ENCODE measurements around the gene MYRF.

The MYRF gene

DNA sequence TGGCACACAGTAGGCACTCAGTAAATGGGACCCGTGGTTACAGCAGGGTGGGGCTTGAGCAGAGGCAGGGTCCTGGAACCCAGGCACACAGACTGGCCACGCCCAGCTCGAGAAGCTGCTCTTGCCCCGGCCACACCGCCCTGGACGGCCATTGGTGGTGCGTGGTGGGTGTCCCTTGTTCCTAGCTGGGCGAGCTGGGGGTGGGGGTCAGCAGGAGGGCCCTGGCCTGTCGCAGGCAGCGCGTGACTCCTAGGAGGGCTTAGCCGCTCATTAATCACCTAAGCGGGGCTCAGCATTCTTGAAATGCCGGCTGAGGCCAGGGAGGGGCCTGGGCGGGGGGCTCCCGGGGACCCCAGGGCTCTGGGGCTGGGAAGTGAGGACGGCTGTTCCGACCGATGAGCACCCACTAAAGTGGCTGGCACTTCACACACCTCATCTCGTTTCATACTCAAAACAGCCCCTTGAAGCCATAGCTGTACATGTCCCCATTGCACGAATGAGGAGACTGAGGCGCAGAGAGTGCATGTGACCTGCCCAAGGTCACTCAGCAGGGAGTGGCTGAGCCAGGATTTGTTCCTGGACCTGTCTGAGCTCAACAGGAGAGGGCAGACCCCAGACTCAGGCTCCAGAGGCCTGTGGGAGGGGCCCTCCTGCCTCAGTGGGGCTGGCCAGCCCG, 11.6 kb downstream of the MYRF start:
- no peak for DNase-seq (ENCODE audit: low spot score)
- Histone ChIP-seq H3K27ac (no peak overlapping the region), H3K4me3 (no peak overlapping the region)
- TF ChIP-seq, protein P1, sequence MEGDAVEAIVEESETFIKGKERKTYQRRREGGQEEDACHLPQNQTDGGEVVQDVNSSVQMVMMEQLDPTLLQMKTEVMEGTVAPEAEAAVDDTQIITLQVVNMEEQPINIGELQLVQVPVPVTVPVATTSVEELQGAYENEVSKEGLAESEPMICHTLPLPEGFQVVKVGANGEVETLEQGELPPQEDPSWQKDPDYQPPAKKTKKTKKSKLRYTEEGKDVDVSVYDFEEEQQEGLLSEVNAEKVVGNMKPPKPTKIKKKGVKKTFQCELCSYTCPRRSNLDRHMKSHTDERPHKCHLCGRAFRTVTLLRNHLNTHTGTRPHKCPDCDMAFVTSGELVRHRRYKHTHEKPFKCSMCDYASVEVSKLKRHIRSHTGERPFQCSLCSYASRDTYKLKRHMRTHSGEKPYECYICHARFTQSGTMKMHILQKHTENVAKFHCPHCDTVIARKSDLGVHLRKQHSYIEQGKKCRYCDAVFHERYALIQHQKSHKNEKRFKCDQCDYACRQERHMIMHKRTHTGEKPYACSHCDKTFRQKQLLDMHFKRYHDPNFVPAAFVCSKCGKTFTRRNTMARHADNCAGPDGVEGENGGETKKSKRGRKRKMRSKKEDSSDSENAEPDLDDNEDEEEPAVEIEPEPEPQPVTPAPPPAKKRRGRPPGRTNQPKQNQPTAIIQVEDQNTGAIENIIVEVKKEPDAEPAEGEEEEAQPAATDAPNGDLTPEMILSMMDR (IDR thresholded peaks at IDR 0.05), result no peak

DNA sequence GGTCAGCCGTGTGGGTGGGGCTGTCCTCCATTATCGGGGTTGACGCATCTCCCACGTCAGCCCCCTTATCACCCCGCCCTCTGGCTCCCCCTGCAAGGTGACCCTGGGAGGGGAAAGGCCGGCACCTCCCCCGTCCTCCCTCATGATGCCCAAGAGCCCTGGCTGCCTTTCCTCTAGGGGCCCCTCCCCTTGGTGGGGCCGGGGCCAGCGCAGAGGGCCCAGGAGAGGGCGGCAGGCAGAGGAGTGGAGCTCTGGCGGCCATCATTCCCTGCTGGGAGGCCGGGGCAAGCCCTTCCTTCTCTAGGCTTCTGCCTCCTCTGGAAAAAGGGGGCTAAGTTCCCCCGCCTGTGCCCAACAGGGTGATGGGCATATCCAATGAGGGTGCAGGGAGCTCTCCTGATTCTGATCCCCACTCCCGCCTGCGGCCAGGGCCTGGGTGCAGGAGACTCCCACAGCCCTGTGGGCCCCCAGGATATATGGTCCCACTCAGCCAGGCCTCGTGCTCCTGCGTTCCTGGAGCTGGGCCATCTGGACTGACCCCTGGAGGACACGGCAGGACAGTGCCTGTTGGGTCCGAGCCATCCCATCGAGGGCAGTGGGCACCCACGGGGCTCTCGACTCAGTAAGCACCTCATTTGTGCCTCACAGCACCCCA, 12.3 kb downstream of the MYRF start:
- no peak for DNase-seq (ENCODE audit: low spot score)
- Histone ChIP-seq H3K27ac (no peak overlapping the region), H3K4me3 (no peak overlapping the region)
- TF ChIP-seq, protein P1 (IDR thresholded peaks at IDR 0.05), result no peak

DNA sequence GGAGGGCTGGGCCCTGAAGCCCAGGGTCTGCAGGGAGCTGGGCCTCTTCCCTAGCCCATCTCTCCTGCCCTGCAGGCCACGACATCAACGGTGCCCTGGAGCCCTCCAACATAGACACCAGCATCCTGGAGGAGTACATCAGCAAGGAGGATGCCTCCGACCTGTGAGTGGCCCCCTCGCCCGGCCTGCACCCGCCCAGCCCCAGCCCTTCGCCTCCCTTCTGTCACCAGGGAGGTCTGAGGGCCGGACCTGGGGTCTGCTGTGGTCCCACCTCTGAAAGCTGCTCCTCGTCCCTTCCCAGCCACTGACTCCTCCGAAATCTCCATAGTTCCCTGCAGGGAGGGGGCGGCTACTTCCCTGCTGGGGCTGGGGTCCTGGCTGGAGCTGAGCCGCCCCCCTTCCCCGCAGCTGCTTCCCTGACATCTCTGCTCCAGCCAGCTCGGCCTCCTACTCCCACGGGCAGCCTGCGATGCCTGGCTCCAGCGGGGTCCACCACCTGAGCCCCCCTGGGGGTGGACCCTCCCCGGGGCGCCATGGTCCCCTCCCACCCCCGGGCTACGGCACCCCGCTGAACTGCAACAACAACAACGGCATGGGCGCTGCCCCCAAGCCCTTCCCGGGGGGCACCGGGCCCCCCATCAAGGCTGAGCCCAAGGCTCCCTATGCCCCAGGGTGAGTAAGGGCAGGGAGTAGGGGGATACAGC, 13.3 kb downstream of the MYRF start:
- Histone ChIP-seq H3K27ac (no peak overlapping the region), H3K4me3 (no peak overlapping the region)
- TF ChIP-seq, protein P1 (IDR thresholded peaks at IDR 0.05), result no peak
- no peak for DNase-seq (ENCODE audit: low spot score)

DNA sequence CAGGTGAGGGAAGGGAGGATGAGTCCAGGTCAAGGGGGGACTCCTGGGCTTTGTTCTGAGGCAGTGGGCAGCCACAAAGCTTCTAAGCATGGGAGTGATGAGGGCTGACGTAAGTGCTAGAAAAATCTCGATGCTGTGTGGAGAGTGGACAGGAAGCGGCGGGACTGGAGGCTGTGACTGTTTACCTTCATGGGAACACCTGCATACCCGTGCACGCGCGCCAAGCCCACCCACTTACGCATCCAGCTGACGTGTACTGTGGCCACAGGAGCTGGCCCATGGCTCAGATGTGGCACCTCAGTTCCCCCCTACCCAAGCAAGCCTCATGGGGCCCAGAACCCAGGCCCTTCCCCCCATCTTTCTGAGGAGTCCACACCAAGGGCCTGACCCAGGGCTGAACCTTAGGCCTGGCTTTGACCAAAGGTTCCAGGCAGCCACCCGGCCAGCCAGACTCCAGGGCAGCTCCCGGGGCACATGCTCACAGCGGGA, 14.0 kb downstream of the MYRF start:
- no peak for DNase-seq (ENCODE audit: low spot score)
- TF ChIP-seq, protein P1 (IDR thresholded peaks at IDR 0.05), result no peak
- Histone ChIP-seq H3K27ac (no peak overlapping the region), H3K4me3 (no peak overlapping the region)

DNA sequence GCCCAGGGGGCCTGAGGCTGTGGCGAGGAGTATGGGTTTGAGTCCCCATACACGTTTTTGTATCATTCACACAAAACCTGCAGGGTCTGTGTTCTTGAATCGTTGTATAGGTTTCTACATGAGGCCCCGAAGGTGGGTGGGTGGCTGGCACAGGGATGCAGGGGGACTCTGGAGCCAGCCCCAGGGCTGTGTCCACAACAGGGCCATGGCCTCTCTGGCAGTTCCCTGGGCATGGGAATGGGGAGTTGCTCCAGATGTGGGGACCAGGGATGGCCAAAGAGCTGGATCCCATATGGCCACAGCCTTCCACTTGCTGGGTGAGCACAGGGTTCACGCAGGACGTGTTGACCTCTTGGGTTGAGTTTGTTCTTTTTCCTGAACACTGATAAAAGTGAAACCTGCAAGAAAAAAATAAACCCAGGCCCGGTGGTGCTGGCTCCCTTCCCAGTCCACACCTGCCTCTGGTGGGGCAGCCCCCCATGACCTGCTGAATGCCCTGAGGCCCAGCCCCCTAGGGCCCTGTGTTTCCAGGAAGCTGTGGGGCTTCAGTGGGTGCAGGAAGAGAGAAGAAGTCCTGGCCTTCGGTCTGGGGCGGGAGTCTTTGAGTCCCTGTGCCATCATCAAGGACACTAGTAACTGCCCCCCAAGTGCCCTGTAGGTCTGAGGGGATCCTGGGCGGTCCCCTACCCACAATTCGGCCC, 16.1 kb downstream of the MYRF start:
- no peak overlapping the region for H3K27ac ChIP-seq
- no peak overlapping the region for H3K4me3 ChIP-seq
- TF ChIP-seq, protein P1 (IDR thresholded peaks at IDR 0.05), result no peak
- DNase-seq (ENCODE audit: low spot score), result no peak

DNA sequence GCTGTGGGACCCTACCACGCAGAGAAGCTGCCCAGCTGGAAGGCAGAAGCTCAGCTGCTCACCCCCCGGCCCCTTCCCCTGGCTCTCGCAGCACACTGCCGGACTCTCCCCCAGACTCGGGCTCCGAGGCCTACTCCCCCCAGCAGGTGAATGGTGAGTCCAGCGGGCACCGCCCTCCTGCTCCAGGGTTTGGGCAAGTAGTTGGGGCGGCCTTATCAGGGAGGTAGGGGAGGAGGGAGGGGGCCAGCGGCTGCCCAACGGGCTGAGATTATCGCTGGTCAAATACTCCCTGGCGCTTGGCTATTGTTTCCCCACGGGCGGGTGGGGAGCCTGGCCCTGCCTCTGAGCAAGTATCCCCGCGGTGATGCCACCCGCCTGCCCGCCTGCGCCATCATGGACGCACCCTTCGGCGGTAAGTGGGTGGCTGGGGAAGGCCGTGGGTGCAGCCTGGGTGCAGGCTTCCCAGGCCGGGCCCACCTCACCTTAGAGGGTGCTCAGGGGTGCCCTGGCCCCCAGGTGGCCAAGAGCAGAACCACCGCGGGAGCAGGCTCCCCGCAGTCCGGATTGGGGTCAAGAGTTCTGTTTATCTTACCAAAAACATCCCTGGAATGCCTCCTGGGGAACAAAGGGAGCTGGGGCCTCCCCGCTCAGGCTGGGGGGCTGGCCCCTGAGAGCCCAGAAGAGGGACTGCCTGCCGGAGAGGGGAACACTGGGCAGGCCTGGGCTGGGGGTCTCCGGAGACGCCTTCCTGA, 16.9 kb downstream of the MYRF start:
- DNase-seq (ENCODE audit: low spot score), result no peak
- no peak overlapping the region for H3K4me3 ChIP-seq
- TF ChIP-seq, protein P1 (IDR thresholded peaks at IDR 0.05), result no peak
- H3K27ac ChIP-seq, result peak overlapping the region in 1 of 2 donors; percentile 11
